Anterior cingulate cortex (tissue), 58 donors: Measurements from ENCODE around the gene PLEKHH2.
"Not testable (repeated sequence)": the region's sequence is repeated elsewhere in the genome, so short reads cannot be mapped to it uniquely, and the experiment has no call there.

ENCODE experiments used
- DNase-seq, 58 donors: peaks; one replicate each; lab custom pipeline; 2025; lab: John Stamatoyannopoulos, UW

The PLEKHH2 gene

GRCh38 chr2:43637030-43637803 lies at the start of gene PLEKHH2:
PLEKHH2 (plus strand) TSS chr2:43637260; CDS start chr2:43644674, 7,414 bp downstream.
- DNase-seq, result peak in 57 of 58 donors; percentile 11 to 88 (median 72)

GRCh38 chr2:43592443-43592842 lies 44.6 kb upstream of the PLEKHH2 start:
- no peak for DNase-seq

- no peak for DNase-seq
These were observed 43.8 kb upstream of the PLEKHH2 start for GRCh38 chr2:43593254-43593653.

DNA sequence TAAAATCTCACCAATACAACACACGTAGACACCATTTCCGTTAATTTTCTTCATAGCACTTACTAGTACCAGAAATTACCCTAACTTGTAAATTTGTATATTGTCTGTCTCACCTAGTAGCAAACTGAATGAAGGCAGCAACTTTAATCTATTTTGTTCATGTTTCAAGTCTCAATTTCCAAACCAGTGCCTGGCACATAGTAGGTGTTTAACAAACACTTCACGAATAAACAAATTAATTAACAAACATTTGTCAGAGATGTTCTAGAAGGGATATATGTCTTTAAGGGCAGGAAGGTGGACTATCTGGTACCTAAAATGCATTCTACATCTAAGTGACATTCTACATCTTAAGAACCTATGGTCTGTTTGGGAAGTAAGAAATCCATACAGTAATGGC lies 42.2 kb upstream of the PLEKHH2 start:
- no peak for DNase-seq

- peak; percentile 85 to 99 (median 96) for DNase-seq
These were observed 41.3 kb upstream of the PLEKHH2 start, which contains the start of gene THADA for GRCh38 chr2:43595603-43596412. THADA (minus strand) TSS chr2:43596038; CDS start chr2:43592392, 3,646 bp downstream.

DNA sequence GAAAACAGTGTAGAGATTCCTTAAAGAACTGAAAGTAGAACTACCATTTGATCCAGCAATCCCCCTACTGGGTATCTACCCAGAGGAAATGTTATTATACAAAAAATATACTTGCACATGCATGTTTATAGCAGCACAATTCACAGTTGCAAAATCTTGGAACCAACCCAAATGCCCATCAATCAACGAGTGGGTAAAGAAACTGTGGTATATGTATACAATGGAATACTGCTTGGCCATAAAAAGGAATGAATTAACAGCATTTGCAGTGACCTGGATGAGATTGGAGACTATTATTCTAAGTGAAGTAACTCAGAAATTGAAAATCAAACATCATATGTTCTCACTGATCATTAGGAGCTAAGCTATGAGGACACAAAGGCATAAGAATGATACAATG lies 36.5 kb upstream of the PLEKHH2 start:
- not testable (repeated sequence) for DNase-seq

- no peak for DNase-seq
These were observed 32.4 kb upstream of the PLEKHH2 start for GRCh38 chr2:43604674-43605073.

DNA sequence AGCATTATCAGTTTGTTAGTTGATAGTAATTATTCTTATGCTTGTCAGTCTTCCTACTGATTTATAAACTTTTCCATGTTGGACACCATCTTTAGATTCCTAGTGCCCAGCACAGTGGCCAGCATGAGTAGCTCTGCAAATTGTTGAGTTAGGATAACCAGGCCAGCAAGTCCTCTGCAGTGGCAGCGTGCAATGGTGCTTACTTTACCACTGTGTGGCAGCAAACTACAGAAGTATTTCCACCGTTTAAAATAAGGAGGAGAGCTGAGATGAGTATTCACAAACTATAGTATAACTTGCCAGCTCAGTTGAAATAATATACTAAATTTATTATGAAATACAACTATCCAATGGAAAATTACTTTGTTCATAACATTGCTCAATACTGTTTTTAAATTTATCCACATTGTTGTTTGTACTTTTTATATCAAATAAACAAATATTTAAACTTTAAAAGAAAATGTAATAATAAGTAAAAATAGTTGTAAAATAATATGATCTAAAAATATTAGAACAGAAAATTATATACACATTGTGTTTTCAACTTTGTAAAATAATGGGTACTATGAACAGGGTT lies 31.9 kb upstream of the PLEKHH2 start:
- peak in 29 of 58 donors; percentile 0 to 59 (median 14) for DNase-seq

DNA sequence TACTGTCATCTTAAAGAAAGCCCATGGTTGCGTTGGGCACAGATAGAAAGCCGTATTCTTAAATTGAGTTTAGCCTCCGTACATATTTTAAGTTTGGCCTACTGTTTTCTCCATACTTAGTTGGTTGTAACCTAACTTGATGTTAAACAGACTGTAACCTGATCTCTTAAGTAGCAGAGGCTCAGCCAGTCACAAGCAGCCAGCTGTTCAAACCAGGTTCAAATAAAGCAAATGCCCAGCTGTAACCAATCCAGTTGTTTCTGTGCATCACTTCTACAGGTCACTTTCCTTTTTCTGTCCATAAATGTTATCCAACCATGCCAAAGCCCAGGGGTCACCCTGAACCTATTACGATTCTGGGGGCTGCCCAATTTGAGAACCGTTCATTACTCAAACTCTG lies 31.2 kb upstream of the PLEKHH2 start:
- DNase-seq, result no peak

DNA sequence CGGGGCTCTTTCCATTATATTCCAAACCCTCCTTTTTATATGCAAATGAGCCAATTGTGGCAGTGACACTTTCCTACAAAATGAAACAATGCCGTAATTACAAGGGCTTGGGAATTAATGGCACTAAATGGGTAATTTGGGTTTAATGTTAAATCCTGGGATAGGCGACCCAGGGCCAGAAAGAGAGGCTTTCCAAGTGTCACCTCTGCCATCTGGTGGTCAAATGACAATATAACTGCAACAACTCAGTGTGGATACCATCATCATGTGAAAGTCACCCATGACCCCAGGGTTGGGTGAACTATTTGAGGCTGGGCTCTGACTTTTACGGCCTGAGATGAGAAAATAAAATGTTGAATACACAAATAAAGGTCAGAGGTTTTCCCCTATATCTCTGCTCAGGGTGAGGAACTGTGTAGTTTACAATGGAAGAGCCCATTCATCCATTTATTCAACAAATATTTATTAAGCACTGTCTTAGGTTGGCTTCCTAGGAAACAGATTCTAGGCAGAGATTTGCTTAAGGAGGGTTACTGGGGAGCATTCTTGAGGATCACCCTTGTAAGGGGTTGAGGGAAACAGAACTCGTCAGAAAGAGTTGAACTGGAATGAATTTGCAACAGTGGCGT lies 27.7 kb upstream of the PLEKHH2 start:
- DNase-seq, result peak in 15 of 58 donors; percentile 0 to 38 (median 12)

- DNase-seq, result no peak
These were observed 26.7 kb upstream of the PLEKHH2 start for GRCh38 chr2:43610361-43610760.

DNA sequence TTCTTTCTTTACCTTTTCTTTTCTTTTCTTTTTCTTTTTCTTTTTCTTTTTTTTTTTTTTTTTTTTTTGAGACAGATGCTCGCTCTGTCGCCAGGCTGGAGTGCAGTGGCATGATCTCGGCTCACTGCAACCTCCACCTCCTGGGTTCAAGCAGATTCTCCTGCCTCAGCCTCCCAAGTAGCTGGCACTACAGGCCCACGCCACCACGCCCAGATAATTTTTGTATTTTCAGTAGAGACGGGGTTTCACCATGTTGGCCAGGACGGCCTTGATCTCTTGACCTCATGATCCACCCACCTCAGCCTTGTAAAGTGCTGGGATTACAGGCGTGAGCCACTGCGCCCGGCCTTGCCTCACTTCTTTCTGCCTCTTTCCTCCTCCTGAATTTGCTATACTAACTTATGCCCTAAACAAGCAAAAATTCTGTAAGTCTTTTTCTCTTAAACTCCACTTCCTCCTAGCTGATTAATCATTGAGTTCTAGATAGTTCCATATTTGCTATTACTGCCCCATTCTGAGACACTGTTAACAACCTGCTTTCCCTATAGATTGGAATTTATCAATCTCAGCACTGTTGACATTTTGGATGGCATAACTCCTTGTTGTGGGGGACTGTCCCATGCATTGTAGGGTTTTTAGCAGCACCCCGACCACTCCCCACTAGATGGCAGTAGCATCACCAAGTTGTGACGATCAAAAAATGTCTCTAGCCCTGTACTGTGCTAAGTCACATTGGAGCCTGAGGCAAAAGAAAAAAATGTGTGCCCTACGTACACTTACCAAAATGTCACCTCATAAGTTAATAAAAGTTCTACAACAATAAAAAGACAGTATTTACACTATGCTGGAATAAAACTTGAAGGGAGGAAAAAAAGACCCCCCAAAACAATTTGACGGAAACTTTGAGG lies 24.8 kb upstream of the PLEKHH2 start:
- DNase-seq, result peak in 50 of 58 donors; percentile 3 to 79 (median 32)

GRCh38 chr2:43612944-43613343 lies 24.1 kb upstream of the PLEKHH2 start:
- DNase-seq, result no peak

- no peak for DNase-seq
These were observed 19.9 kb upstream of the PLEKHH2 start for GRCh38 chr2:43616967-43617680.

DNA sequence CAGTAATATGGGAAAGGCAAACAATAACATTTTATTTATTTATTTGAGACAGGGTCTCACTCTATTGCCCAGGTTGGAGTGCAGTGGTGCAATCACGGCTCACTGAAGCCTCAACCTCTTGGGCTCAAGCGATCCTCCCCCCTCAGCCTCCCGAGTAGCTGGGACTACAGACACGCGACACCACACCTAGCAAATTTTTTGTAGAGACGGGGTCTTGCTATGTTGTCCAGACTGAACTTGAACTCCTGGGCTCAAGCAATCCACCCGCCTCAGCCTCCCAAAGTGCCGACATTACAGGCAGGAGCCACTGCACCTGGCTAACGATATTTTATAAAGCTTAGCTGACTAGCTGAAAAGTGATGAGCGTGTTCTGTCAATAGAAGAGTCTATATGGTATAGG lies 17.5 kb upstream of the PLEKHH2 start:
- DNase-seq, result no peak

DNA sequence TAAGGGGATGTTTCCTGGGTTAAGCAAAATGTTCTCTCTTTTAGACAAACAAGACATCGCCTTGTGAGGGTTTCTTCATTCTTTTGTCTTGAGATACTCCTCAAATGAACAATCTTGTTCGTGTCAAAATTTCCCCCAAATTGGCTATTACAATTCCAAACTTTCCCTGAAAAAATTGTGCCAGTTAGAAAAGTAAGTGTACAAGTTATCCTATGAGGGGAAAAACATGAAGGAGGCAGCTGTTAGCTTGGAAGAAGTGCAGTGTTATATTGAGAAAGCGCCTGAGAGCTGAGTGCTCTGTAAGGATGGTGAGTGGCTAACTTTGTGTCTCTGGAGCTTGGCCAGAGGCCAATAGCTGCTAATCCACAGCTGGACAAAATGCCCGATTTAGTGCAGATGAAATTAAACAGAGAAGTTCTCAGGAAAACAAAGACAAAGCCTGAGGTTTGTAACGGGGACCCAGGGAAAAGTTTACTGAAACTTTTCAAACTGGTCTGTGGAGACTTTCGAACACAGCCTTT lies 14.1 kb upstream of the PLEKHH2 start:
- DNase-seq, result peak in 2 of 58 donors; percentile 14 to 34

- no peak for DNase-seq
These were observed 5.3 kb upstream of the PLEKHH2 start for GRCh38 chr2:43631618-43632317.
